HAP-1 (cell line): ENCODE data around the gene ELOVL5.
A peak's percentile ranks its signal among the peaks of the same experiment; 100 is the strongest.

ENCODE experiments used
- DNase-seq, 2 experiments: peaks; one replicate each; pipeline ENCODE4 v3.0.0-alpha.2; 2016 to 2020; ENCODE audit warnings: low spot score in 2 of 2
- H3K27me3 ChIP-seq: fragments of 250-450 bp; sonication (Bioruptor Pico); 2 replicates; pipeline ENCODE4 v1.5.1; 2020; ENCODE audit warnings: low read depth, mild to moderate bottlenecking, moderate library complexity
- H3K36me3 ChIP-seq: fragments of 250-450 bp; sonication (Bioruptor Pico); replicated peaks from 2 replicates; pipeline ENCODE4 v1.5.1; 2020; ENCODE audit warnings: mild to moderate bottlenecking
- H3K4me1 ChIP-seq: fragments of 250-450 bp; sonication (Bioruptor Pico); 2 replicates; pipeline ENCODE4 v1.5.1; 2020; ENCODE audit warnings: mild to moderate bottlenecking
- H3K4me3 ChIP-seq: fragments of 250-450 bp; sonication (Bioruptor Pico); 2 replicates; pipeline ENCODE4 v1.5.1; 2020; ENCODE audit warnings: mild to moderate bottlenecking, moderate library complexity
- H3K9me3 ChIP-seq: fragments of 250-450 bp; sonication (Bioruptor Pico); 2 replicates; pipeline ENCODE4 v1.5.1; 2020; ENCODE audit warnings: mild to moderate bottlenecking, moderate library complexity
- in situ Hi-C: fragments of 300-500 bp; cut with MboI; formaldehyde crosslinking; loops from 3 replicates; pipeline ENCODE4 v1.14.3; 2020; ENCODE audit warnings: low sequenced_read_pairs, inconsistent platforms, mixed read lengths

ELOVL5 gene

DNA sequence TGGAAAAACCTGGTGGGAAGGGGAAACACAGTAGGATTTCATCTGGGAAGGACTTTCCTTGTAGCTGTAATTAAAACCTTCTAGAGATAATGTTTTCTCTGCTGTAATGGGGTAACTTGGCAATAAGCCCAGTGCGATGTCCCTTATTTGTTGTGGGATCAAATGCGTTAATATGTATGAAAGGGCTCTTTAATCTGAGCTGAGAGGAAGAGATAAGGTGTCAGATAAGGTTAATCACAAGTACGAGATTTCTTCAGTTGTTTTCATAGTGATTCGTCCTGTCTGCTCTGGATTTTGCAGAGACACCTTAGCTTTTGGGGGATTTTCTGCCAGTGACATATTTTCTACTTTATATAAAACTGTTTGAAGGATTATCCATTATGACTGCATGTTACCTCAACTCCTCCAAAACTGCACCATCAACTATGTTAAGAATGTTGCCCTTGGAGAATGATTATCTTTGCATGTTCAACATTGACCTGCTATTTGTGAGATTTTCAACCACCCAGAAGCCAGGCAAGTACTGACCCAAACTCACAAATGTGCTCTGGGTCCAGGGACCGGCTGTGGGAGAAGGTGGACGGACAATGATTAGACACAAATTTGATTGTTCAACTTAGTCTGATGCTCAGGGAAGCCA lies 21.2 kb upstream of the ELOVL5 start:
- Histone ChIP-seq H3K9me3 (no peaks in the 10 kb centered on the region), H3K4me1 (no peaks in the 10 kb centered on the region), H3K27me3 (no peaks in the 10 kb centered on the region), H3K4me3 (no peak overlapping the region), H3K36me3 (no peaks in the 10 kb centered on the region)
- in situ Hi-C loops, result no loop called here
- DNase-seq, result no peak

- in situ Hi-C loops, result no loop called here
Measured at GRCh38 chr6:53369051-53369450, 20.3 kb upstream of the ELOVL5 start.

GRCh38 chr6:53366128-53366641 lies 17.4 kb upstream of the ELOVL5 start:
- Histone ChIP-seq H3K27me3 (no peaks in the 10 kb centered on the region), H3K4me1 (no peaks in the 10 kb centered on the region), H3K4me3 (no peak overlapping the region), H3K9me3 (no peaks in the 10 kb centered on the region), H3K36me3 (no peaks in the 10 kb centered on the region)
- in situ Hi-C loops, result no loop called here
- DNase-seq, result no peak

More at GRCh38 chr6:53369051-53369450, 20.3 kb upstream of the ELOVL5 start:
- DNase-seq, result no peak
- no peaks in the 10 kb centered on the region for H3K4me1 ChIP-seq
- H3K9me3 ChIP-seq, result no peaks in the 10 kb centered on the region
- H3K36me3 ChIP-seq, result no peaks in the 10 kb centered on the region
- no peak overlapping the region for H3K4me3 ChIP-seq
- H3K27me3 ChIP-seq, result no peaks in the 10 kb centered on the region

DNA sequence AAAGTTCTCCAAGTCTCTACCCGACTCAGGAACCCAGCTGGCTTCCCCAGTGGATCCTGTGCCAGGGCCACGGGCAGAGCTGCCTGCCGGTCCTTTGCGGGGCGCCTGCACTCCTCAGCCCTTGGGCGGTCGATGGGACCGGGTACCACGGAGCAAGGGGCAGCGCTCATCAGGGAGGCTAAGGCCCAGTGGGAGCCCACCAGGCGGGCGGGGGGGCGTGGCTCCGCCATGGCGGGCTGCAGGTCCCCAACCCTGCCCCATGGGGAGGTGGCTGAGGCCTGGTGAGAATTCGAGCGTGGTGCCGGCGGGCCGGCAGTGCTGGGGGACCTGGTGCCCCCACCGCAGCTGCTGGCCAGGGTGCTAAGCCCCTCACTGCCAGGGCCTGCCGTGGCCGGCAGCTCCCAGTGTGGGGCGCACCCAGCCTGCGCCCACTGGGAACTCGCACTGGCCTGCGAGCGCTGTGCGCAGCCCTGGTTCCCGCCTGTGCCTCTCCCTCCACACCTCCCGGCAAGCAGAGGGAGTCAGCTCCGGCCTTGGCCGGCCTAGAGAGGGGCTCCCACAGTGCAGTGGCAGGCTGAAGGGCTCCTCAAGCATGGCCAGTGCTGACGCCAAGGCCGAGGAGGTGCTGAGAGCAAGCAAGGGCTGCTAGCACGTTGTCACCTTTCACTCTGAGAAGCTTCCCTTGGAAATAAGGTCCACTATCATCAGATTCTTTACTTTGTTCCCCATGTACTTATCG lies 14.8 kb upstream of the ELOVL5 start:
- in situ Hi-C loops, result no loop called here
- no peak for DNase-seq
- H3K4me3 ChIP-seq, result no peak overlapping the region
- H3K9me3 ChIP-seq, result no peaks in the 10 kb centered on the region
- H3K27me3 ChIP-seq, result no peaks in the 10 kb centered on the region
- peaks cover 16% of the 10 kb centered on the region for H3K4me1 ChIP-seq
- no peaks in the 10 kb centered on the region for H3K36me3 ChIP-seq

GRCh38 chr6:53361549-53362031 lies 12.8 kb upstream of the ELOVL5 start:
- in situ Hi-C loops, result no loop called here
- Histone ChIP-seq H3K4me1 (peaks cover 19% of the 10 kb centered on the region), H3K4me3 (no peak overlapping the region), H3K27me3 (no peaks in the 10 kb centered on the region), H3K9me3 (no peaks in the 10 kb centered on the region), H3K36me3 (no peaks in the 10 kb centered on the region)
- peak in 1 of 2 experiments; percentile 15 for DNase-seq

DNA sequence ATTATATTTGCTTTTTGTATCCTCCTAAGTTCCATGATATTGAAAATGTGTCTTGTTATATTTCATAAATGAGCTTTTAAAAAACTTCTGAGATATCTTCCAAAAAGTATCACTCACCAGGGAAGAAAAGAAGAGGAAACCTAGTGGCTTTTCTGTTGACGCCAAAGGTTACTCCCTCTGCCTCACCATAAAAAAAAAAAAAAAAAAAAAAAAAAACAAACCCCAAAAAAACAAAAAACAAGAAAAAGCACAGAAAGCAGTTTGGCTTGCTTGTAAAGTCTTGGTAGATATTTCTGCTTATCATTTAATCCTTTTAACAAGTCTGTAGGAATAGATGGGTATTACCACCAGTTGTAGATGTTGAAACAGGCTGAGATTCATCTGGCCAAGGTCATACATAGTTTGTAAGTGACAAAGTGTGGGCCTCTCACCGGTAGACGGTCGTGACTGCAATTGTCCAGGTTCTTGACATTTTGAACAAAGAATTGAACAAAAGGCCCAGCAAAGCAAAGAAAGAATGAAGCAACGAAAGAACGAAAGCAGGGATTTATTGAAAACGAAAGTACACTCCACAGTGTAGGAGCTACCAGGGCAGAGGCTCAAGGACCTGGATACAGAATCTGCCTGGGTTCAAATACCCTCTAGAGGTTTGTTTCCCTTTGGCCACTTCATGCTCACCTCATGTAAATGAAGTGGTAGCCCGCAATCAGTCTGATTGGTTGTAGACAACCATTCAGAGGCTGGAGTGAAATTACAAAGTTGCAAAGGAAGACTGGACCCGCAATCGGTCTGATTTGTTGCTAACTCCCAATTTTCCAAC lies 11.6 kb upstream of the ELOVL5 start:
- Histone ChIP-seq H3K9me3 (no peaks in the 10 kb centered on the region), H3K4me1 (peaks cover 19% of the 10 kb centered on the region), H3K36me3 (no peaks in the 10 kb centered on the region), H3K27me3 (no peaks in the 10 kb centered on the region), H3K4me3 (peak overlapping the region; percentile 54)
- in situ Hi-C loops, result no loop called here
- DNase-seq, result peak; percentile 46 to 47

GRCh38 chr6:53359843-53360092 lies 11.0 kb upstream of the ELOVL5 start:
- no peak for DNase-seq
- no peaks in the 10 kb centered on the region for H3K36me3 ChIP-seq
- H3K9me3 ChIP-seq, result no peaks in the 10 kb centered on the region
- H3K4me3 ChIP-seq, result peak overlapping the region; percentile 54
- H3K4me1 ChIP-seq, result peaks cover 19% of the 10 kb centered on the region
- in situ Hi-C loops, result no loop called here
- H3K27me3 ChIP-seq, result no peaks in the 10 kb centered on the region

DNA sequence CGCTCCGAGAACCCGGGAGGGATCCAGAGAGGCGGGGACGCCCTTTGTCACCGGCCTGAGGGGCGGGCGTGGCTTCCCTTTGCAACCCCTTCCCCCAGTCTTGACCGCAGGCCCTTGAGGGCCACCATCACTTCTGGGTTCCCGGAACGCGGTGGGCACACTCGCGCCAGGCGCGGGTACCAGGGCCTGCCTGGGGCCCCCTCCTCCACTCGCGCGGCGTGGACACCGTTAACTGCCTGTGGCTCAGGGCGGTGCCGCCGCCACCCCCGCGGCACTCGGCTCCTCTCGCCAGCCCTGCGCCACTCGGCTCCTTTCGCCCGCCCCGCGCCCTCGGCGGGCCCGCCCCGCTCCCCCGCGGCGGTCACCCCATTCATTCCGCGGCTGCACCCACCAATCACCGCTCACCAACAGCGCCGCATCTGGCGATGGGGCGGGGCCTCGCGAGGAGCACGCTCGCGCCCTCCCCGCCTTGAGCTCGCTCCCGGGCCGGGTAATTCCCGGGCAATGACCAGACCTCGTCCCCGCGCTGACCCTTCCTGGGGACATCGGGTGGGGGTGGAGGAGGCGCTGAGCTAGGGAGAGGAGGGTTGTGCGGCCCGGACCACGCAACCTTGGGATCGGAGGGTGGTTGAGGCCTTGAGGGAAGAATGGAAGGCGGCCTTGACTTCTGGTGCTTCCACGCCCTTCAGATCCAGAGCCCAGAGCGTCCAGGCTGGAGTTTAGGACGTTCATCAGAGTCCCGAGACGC lies 10.5 kb upstream of the ELOVL5 start:
- Histone ChIP-seq H3K9me3 (no peaks in the 10 kb centered on the region), H3K27me3 (no peaks in the 10 kb centered on the region), H3K4me1 (peaks cover 19% of the 10 kb centered on the region), H3K36me3 (no peaks in the 10 kb centered on the region), H3K4me3 (peak overlapping the region; percentile 54)
- DNase-seq, result peak; percentile 89 to 96
- in situ Hi-C loops, result no loop called here

GRCh38 chr6:53358440-53359094 lies 9.8 kb upstream of the ELOVL5 start:
- DNase-seq, result no peak
- Histone ChIP-seq H3K4me1 (peaks cover 19% of the 10 kb centered on the region), H3K9me3 (no peaks in the 10 kb centered on the region), H3K27me3 (no peaks in the 10 kb centered on the region), H3K4me3 (peak overlapping the region; percentile 54), H3K36me3 (no peaks in the 10 kb centered on the region)
- in situ Hi-C loops, result no loop called here

- H3K4me3 ChIP-seq, result no peak overlapping the region
- H3K9me3 ChIP-seq, result no peaks in the 10 kb centered on the region
Measured at GRCh38 chr6:53357576-53358360, 9.0 kb upstream of the ELOVL5 start.

GRCh38 chr6:53353624-53354023 lies 4.9 kb upstream of the ELOVL5 start:
- Histone ChIP-seq H3K4me3 (no peak overlapping the region), H3K36me3 (peaks cover under 1% of the 10 kb centered on the region; the same call in 1 of the 2 replicates), H3K9me3 (no peaks in the 10 kb centered on the region), H3K27me3 (0 out of 2 replicates have a peak, but pooled peaks cover 3% of the 10 kb centered on the region), H3K4me1 (peaks cover 12% of the 10 kb centered on the region)
- in situ Hi-C loops, result no loop called here
- no peak for DNase-seq

More at GRCh38 chr6:53357576-53358360, 9.0 kb upstream of the ELOVL5 start:
- in situ Hi-C loops, result no loop called here
- H3K36me3 ChIP-seq, result no peaks in the 10 kb centered on the region
- H3K27me3 ChIP-seq, result no peaks in the 10 kb centered on the region
- DNase-seq, result no peak
- H3K4me1 ChIP-seq, result peaks cover 19% of the 10 kb centered on the region

GRCh38 chr6:53352360-53352759 lies 3.6 kb upstream of the ELOVL5 start:
- Histone ChIP-seq H3K27me3 (0 out of 2 replicates have a peak, but pooled peaks cover 3% of the 10 kb centered on the region), H3K4me3 (no peak overlapping the region), H3K4me1 (peaks cover 8% of the 10 kb centered on the region), H3K36me3 (peaks cover 3% of the 10 kb centered on the region; the same call in 1 of the 2 replicates), H3K9me3 (no peaks in the 10 kb centered on the region)
- in situ Hi-C loops, result no loop called here
- no peak for DNase-seq
